Neural progenitor cell (in vitro differentiated cells): ENCODE results near the gene UBN1. TPM values are rescaled to one million over a fixed set of nuclear protein-coding genes. Genes with fewer than 3 reads are reported as not detected.

ENCODE experiments used
- DNase-seq: peaks from one replicate; pipeline ENCODE4 v3.0.0-alpha.2; 2016; ENCODE audit warnings: low spot score
- H2AFZ ChIP-seq: fragments of 200-600 bp; sonication (generic); replicated peaks from 2 replicates; pipeline ENCODE4 v1.6.1; 2016; ENCODE audit warnings: antibody characterized with exemption
- H3F3A ChIP-seq: fragments of 200-600 bp; sonication (generic); 2 replicates; pipeline ENCODE4 v1.6.1; 2016; ENCODE audit warnings: antibody characterized with exemption, low read depth
- H3K27ac ChIP-seq: fragments of 200-600 bp; sonication (generic); 2 replicates; pipeline ENCODE4 v1.5.1; 2016; ENCODE audit warnings: mild to moderate bottlenecking
- H3K27me3 ChIP-seq: fragments of 200-600 bp; sonication (generic); 2 replicates; pipeline ENCODE4 v1.6.1; 2016; ENCODE audit warnings: mild to moderate bottlenecking, moderate library complexity
- H3K36me3 ChIP-seq: fragments of 200-600 bp; sonication (generic); 2 replicates; pipeline ENCODE4 v1.5.1; 2016
- H3K4me1 ChIP-seq: fragments of 200-600 bp; sonication (generic); 2 replicates; pipeline ENCODE4 v1.6.1; 2016; ENCODE audit warnings: mixed run types
- H3K4me2 ChIP-seq: fragments of 200-600 bp; sonication (generic); 2 replicates; pipeline ENCODE4 v1.6.1; 2016
- H3K4me3 ChIP-seq: fragments of 200-600 bp; sonication (generic); 2 replicates; pipeline ENCODE4 v1.5.1; 2016
- H3K79me2 ChIP-seq: fragments of 200-600 bp; sonication (generic); 2 replicates; pipeline ENCODE4 v1.6.1; 2016; ENCODE audit warnings: low read depth
- H3K9ac ChIP-seq: fragments of 200-600 bp; sonication (generic); 2 replicates; pipeline ENCODE4 v1.6.1; 2016
- H3K9me3 ChIP-seq: fragments of 200-600 bp; sonication (generic); 2 replicates; pipeline ENCODE4 v1.5.1; 2016; ENCODE audit warnings: low read depth
- H4K20me1 ChIP-seq: fragments of 200-600 bp; sonication (generic); 2 replicates; pipeline ENCODE4 v1.6.1; 2016; ENCODE audit warnings: low read depth
- H3K27ac Mint-ChIP-seq: 3 replicates; pipeline ENCODE4 v1.8.0; 2021; ENCODE audit warnings: mixed read lengths
- H3K27me3 Mint-ChIP-seq: 2 replicates; pipeline ENCODE4 v1.8.0; 2022; ENCODE audit warnings: low read depth, mild to moderate bottlenecking, inconsistent platforms, moderate library complexity, mixed read lengths; ENCODE audit not compliant: insufficient read depth
- H3K36me3 Mint-ChIP-seq: 3 replicates; pipeline ENCODE4 v1.8.0; 2021; ENCODE audit warnings: mixed read lengths
- H3K4me1 Mint-ChIP-seq: 3 replicates; pipeline ENCODE4 v1.8.0; 2021; ENCODE audit warnings: mixed read lengths
- H3K4me3 Mint-ChIP-seq: 3 replicates; pipeline ENCODE4 v1.8.0; 2021; ENCODE audit warnings: mild to moderate bottlenecking, moderate library complexity, mixed read lengths
- H3K9me3 Mint-ChIP-seq: 3 replicates; pipeline ENCODE4 v1.8.0; 2020; ENCODE audit warnings: mixed read lengths
- CTCF ChIP-seq: fragments of 200-600 bp; sonication (generic); IDR thresholded peaks from 2 replicates; pipeline ENCODE4 v1.5.1; 2017; ENCODE audit warnings: antibody characterized with exemption, mild to moderate bottlenecking
- EZH2 ChIP-seq: fragments of 200-600 bp; sonication (generic); IDR thresholded peaks from 2 replicates; pipeline ENCODE4 v1.6.1; 2017; ENCODE audit warnings: antibody characterized with exemption, mild to moderate bottlenecking, moderate library complexity
- EZH2phosphoT487 ChIP-seq: fragments of 200-600 bp; sonication (generic); IDR thresholded peaks from 2 replicates; pipeline ENCODE4 v1.6.1; 2017; ENCODE audit warnings: antibody characterized with exemption
- total RNA-seq: library from RNA; depleted of rRNA; stranded (reverse); fragments of >200 nt; gene quantifications from 2 replicates; pipeline ENCODE4 v1.2.3, GENCODE V29; 2015; ENCODE audit warnings: low replicate concordance

The UBN1 gene
- total RNA-seq, 1 donor from 2014 or later = 28.4 TPM

- H3K27ac ChIP-seq = no peak overlapping the region
- no peaks in the 10 kb centered on the region for H4K20me1 ChIP-seq
- no peaks in the 10 kb centered on the region for H3K79me2 ChIP-seq
- no peaks in the 10 kb centered on the region for H3K36me3 ChIP-seq
- H3K27me3 ChIP-seq = no peaks in the 10 kb centered on the region
- Mint-ChIP-seq H3K9me3 (no peaks in the 10 kb centered on the region), H3K4me3 (no peak overlapping the region), H3K27ac (no peak overlapping the region), H3K36me3 (peaks cover under 1% of the 10 kb centered on the region), H3K4me1 (peaks cover 4% of the 10 kb centered on the region), H3K27me3 (no peaks in the 10 kb centered on the region)
- H2AFZ ChIP-seq = no peak overlapping the region
- H3K9me3 ChIP-seq = no peaks in the 10 kb centered on the region
- no peak for DNase-seq
- H3F3A ChIP-seq = no peaks in the 10 kb centered on the region
- H3K4me3 ChIP-seq = no peak overlapping the region
- no peak overlapping the region for H3K9ac ChIP-seq
- H3K4me2 ChIP-seq = no peak overlapping the region
- no peak for TF ChIP-seq CTCF
- TF ChIP-seq EZH2 = no peak
- TF ChIP-seq EZH2phosphoT487 = no peak
- H3K4me1 ChIP-seq = no peaks in the 10 kb centered on the region
Measured at GRCh38 chr16:4891097-4891885, 44.0 kb downstream of the UBN1 start.

GRCh38 chr16:4891886-4892216 lies 44.6 kb downstream of the UBN1 start:
- no peak for TF ChIP-seq EZH2
- TF ChIP-seq CTCF = no peak
- no peak for TF ChIP-seq EZH2phosphoT487
- H3K79me2 ChIP-seq = no peaks in the 10 kb centered on the region
- no peaks in the 10 kb centered on the region for H3K9me3 Mint-ChIP-seq
- no peak overlapping the region for H3K4me2 ChIP-seq
- H3K9ac ChIP-seq = peak overlapping the region; percentile 27
- peak overlapping the region; percentile 20 for H3K27ac ChIP-seq
- H3K27ac Mint-ChIP-seq = no peak overlapping the region
- no peak for DNase-seq
- H3K9me3 ChIP-seq = no peaks in the 10 kb centered on the region
- H3K4me1 ChIP-seq = no peaks in the 10 kb centered on the region
- H3K4me3 ChIP-seq = no peak overlapping the region
- no peaks in the 10 kb centered on the region for H3K27me3 Mint-ChIP-seq
- H2AFZ ChIP-seq = no peak overlapping the region
- H3K36me3 ChIP-seq = no peaks in the 10 kb centered on the region
- H4K20me1 ChIP-seq = no peaks in the 10 kb centered on the region
- no peak overlapping the region for H3K4me3 Mint-ChIP-seq
- no peaks in the 10 kb centered on the region for H3K36me3 Mint-ChIP-seq
- H3K4me1 Mint-ChIP-seq = peaks cover 4% of the 10 kb centered on the region
- no peaks in the 10 kb centered on the region for H3K27me3 ChIP-seq
- no peaks in the 10 kb centered on the region for H3F3A ChIP-seq

- TF ChIP-seq EZH2phosphoT487 = no peak
- no peak for TF ChIP-seq EZH2
- TF ChIP-seq CTCF = no peak
- no peaks in the 10 kb centered on the region for H3K79me2 ChIP-seq
- peak overlapping the region; percentile 29 for H3K27ac ChIP-seq
- H3K4me3 Mint-ChIP-seq = no peak overlapping the region
- peaks cover under 1% of the 10 kb centered on the region for H3K9me3 Mint-ChIP-seq
- H3K4me3 ChIP-seq = no peak overlapping the region
- H2AFZ ChIP-seq = no peak overlapping the region
- peak overlapping the region; percentile 63 for H3K27ac Mint-ChIP-seq
- H3K27me3 ChIP-seq = no peaks in the 10 kb centered on the region
- peak overlapping the region; percentile 27 for H3K9ac ChIP-seq
- H3K36me3 Mint-ChIP-seq = no peaks in the 10 kb centered on the region
- H4K20me1 ChIP-seq = no peaks in the 10 kb centered on the region
- no peaks in the 10 kb centered on the region for H3F3A ChIP-seq
- H3K4me2 ChIP-seq = no peak overlapping the region
- DNase-seq = no peak
- no peaks in the 10 kb centered on the region for H3K36me3 ChIP-seq
- peaks cover 4% of the 10 kb centered on the region for H3K4me1 Mint-ChIP-seq
- H3K9me3 ChIP-seq = no peaks in the 10 kb centered on the region
- no peaks in the 10 kb centered on the region for H3K4me1 ChIP-seq
- H3K27me3 Mint-ChIP-seq = no peaks in the 10 kb centered on the region
Measured at GRCh38 chr16:4892361-4893102, 45.3 kb downstream of the UBN1 start.
